Measurements from ENCODE around the gene SHH.

The SHH gene

GRCh38 chr7:155792999-155793560 is 19.2 kb downstream of the SHH start:
- no peak for DNase-seq (ENCODE audit: low read depth, low spot score)
- Histone ChIP-seq H3K27me3 (ENCODE audit: control insufficient read depth, insufficient read depth, low read length) (no peaks in the 10 kb centered on the region; the same call in 1 of the 2 replicates), H3K27ac (ENCODE audit: low read length) (no peak overlapping the region), H3K9me3 (ENCODE audit: control insufficient read depth, insufficient read depth, low read length) (no peaks in the 10 kb centered on the region; the same call in 1 of the 2 replicates), H3K4me3 (ENCODE audit: low read length) (no peak overlapping the region), H3K36me3 (ENCODE audit: control insufficient read depth, insufficient read depth, low read length) (no peaks in the 10 kb centered on the region), H3K4me1 (ENCODE audit: control insufficient read depth, insufficient read depth, low read length) (no peaks in the 10 kb centered on the region)
- 100% methylated on average over 3 of the region's 11 CpGs for WGBS (ENCODE audit: insufficient coverage, insufficient read length)

- DNase-seq (ENCODE audit: low read depth, low spot score) = no peak
- no peak overlapping the region for H3K27ac ChIP-seq (ENCODE audit: low read length)
- no peaks in the 10 kb centered on the region for H3K27me3 ChIP-seq (ENCODE audit: control insufficient read depth, insufficient read depth, low read length)
- no peaks in the 10 kb centered on the region for H3K36me3 ChIP-seq (ENCODE audit: control insufficient read depth, insufficient read depth, low read length)
- WGBS (ENCODE audit: insufficient coverage, insufficient read length) = 96% methylated on average over 5 of the region's 14 CpGs
- no peaks in the 10 kb centered on the region for H3K4me1 ChIP-seq (ENCODE audit: control insufficient read depth, insufficient read depth, low read length)
- H3K4me3 ChIP-seq (ENCODE audit: low read length) = no peak overlapping the region
- no peaks in the 10 kb centered on the region; the same call in 1 of the 2 replicates for H3K9me3 ChIP-seq (ENCODE audit: control insufficient read depth, insufficient read depth, low read length)
These were observed 19.8 kb downstream of the SHH start for GRCh38 chr7:155792315-155792960.

GRCh38 chr7:155791836-155792235 is 20.4 kb downstream of the SHH start:
- Histone ChIP-seq H3K36me3 (ENCODE audit: control insufficient read depth, insufficient read depth, low read length) (no peaks in the 10 kb centered on the region), H3K4me1 (ENCODE audit: control insufficient read depth, insufficient read depth, low read length) (no peaks in the 10 kb centered on the region), H3K27me3 (ENCODE audit: control insufficient read depth, insufficient read depth, low read length) (peaks cover 2% of the 10 kb centered on the region; the same call in 1 of the 2 replicates), H3K27ac (ENCODE audit: low read length) (no peak overlapping the region), H3K9me3 (ENCODE audit: control insufficient read depth, insufficient read depth, low read length) (no peaks in the 10 kb centered on the region; the same call in 1 of the 2 replicates), H3K4me3 (ENCODE audit: low read length) (no peak overlapping the region)
- 97% methylated on average over 4 of the region's 7 CpGs for WGBS (ENCODE audit: insufficient coverage, insufficient read length)
- no peak for DNase-seq (ENCODE audit: low read depth, low spot score)

GRCh38 chr7:155791214-155791737 is 21.0 kb downstream of the SHH start:
- no peak overlapping the region for H3K4me3 ChIP-seq (ENCODE audit: low read length)
- WGBS (ENCODE audit: insufficient coverage, insufficient read length) = no CpG with 5 or more reads among the region's 19 CpGs
- H3K27ac ChIP-seq (ENCODE audit: low read length) = no peak overlapping the region
- no peaks in the 10 kb centered on the region for H3K36me3 ChIP-seq (ENCODE audit: control insufficient read depth, insufficient read depth, low read length)
- no peak for DNase-seq (ENCODE audit: low read depth, low spot score)
- H3K4me1 ChIP-seq (ENCODE audit: control insufficient read depth, insufficient read depth, low read length) = no peaks in the 10 kb centered on the region
- H3K27me3 ChIP-seq (ENCODE audit: control insufficient read depth, insufficient read depth, low read length) = peaks cover 3% of the 10 kb centered on the region; the same call in 1 of the 2 replicates
- no peaks in the 10 kb centered on the region; the same call in 1 of the 2 replicates for H3K9me3 ChIP-seq (ENCODE audit: control insufficient read depth, insufficient read depth, low read length)

GRCh38 chr7:155790666-155791065 is 21.6 kb downstream of the SHH start:
- Histone ChIP-seq H3K27ac (ENCODE audit: low read length) (no peak overlapping the region), H3K27me3 (ENCODE audit: control insufficient read depth, insufficient read depth, low read length) (peaks cover 3% of the 10 kb centered on the region; the same call in 1 of the 2 replicates), H3K4me3 (ENCODE audit: low read length) (no peak overlapping the region), H3K4me1 (ENCODE audit: control insufficient read depth, insufficient read depth, low read length) (no peaks in the 10 kb centered on the region), H3K9me3 (ENCODE audit: control insufficient read depth, insufficient read depth, low read length) (no peaks in the 10 kb centered on the region; the same call in 1 of the 2 replicates), H3K36me3 (ENCODE audit: control insufficient read depth, insufficient read depth, low read length) (no peaks in the 10 kb centered on the region)
- WGBS (ENCODE audit: insufficient coverage, insufficient read length) = no CpG with 5 or more reads among the region's 8 CpGs
- DNase-seq (ENCODE audit: low read depth, low spot score) = no peak

GRCh38 chr7:155789001-155789725 is 23.1 kb downstream of the SHH start:
- DNase-seq (ENCODE audit: low read depth, low spot score) = no peak
- no CpG with 5 or more reads among the region's 29 CpGs for WGBS (ENCODE audit: insufficient coverage, insufficient read length)
- Histone ChIP-seq H3K4me1 (ENCODE audit: control insufficient read depth, insufficient read depth, low read length) (no peaks in the 10 kb centered on the region), H3K4me3 (ENCODE audit: low read length) (no peak overlapping the region), H3K27ac (ENCODE audit: low read length) (no peak overlapping the region), H3K36me3 (ENCODE audit: control insufficient read depth, insufficient read depth, low read length) (no peaks in the 10 kb centered on the region), H3K27me3 (ENCODE audit: control insufficient read depth, insufficient read depth, low read length) (peaks cover 3% of the 10 kb centered on the region; the same call in 1 of the 2 replicates), H3K9me3 (ENCODE audit: control insufficient read depth, insufficient read depth, low read length) (no peaks in the 10 kb centered on the region; the same call in 1 of the 2 replicates)

- Histone ChIP-seq H3K27ac (ENCODE audit: low read length) (no peak overlapping the region), H3K9me3 (ENCODE audit: control insufficient read depth, insufficient read depth, low read length) (no peaks in the 10 kb centered on the region; the same call in 1 of the 2 replicates), H3K4me1 (ENCODE audit: control insufficient read depth, insufficient read depth, low read length) (no peaks in the 10 kb centered on the region), H3K27me3 (ENCODE audit: control insufficient read depth, insufficient read depth, low read length) (peaks cover 3% of the 10 kb centered on the region; the same call in 1 of the 2 replicates), H3K36me3 (ENCODE audit: control insufficient read depth, insufficient read depth, low read length) (no peaks in the 10 kb centered on the region), H3K4me3 (ENCODE audit: low read length) (no peak overlapping the region)
- DNase-seq (ENCODE audit: low read depth, low spot score) = no peak
- WGBS (ENCODE audit: insufficient coverage, insufficient read length) = no CpG with 5 or more reads among the region's 22 CpGs
These were observed 23.7 kb downstream of the SHH start for GRCh38 chr7:155788616-155789000.

GRCh38 chr7:155787171-155787851 is 25.0 kb downstream of the SHH start:
- H3K9me3 ChIP-seq (ENCODE audit: control insufficient read depth, insufficient read depth, low read length) = no peaks in the 10 kb centered on the region
- no peak for DNase-seq (ENCODE audit: low read depth, low spot score)
- WGBS (ENCODE audit: insufficient coverage, insufficient read length) = no CpG with 5 or more reads among the region's 68 CpGs
- H3K27ac ChIP-seq (ENCODE audit: low read length) = no peak overlapping the region
- no peaks in the 10 kb centered on the region for H3K36me3 ChIP-seq (ENCODE audit: control insufficient read depth, insufficient read depth, low read length)
- 0 out of 2 replicates have a peak, but pooled peaks cover under 1% of the 10 kb centered on the region for H3K4me1 ChIP-seq (ENCODE audit: control insufficient read depth, insufficient read depth, low read length)
- peaks cover 3% of the 10 kb centered on the region; the same call in 1 of the 2 replicates for H3K27me3 ChIP-seq (ENCODE audit: control insufficient read depth, insufficient read depth, low read length)
- peak overlapping the region; percentile 56; the same call in 1 of the 2 replicates for H3K4me3 ChIP-seq (ENCODE audit: low read length)

- Histone ChIP-seq H3K27ac (ENCODE audit: low read length) (no peak overlapping the region), H3K36me3 (ENCODE audit: control insufficient read depth, insufficient read depth, low read length) (no peaks in the 10 kb centered on the region)
These were observed 25.8 kb downstream of the SHH start for GRCh38 chr7:155786491-155786890.

GRCh38 chr7:155785536-155785935 is 26.7 kb downstream of the SHH start:
- peaks cover 3% of the 10 kb centered on the region; the same call in 1 of the 2 replicates for H3K27me3 ChIP-seq (ENCODE audit: control insufficient read depth, insufficient read depth, low read length)
- H3K36me3 ChIP-seq (ENCODE audit: control insufficient read depth, insufficient read depth, low read length) = no peaks in the 10 kb centered on the region
- H3K9me3 ChIP-seq (ENCODE audit: control insufficient read depth, insufficient read depth, low read length) = no peaks in the 10 kb centered on the region
- no peak overlapping the region for H3K27ac ChIP-seq (ENCODE audit: low read length)
- no peak for DNase-seq (ENCODE audit: low read depth, low spot score)
- no peak overlapping the region for H3K4me3 ChIP-seq (ENCODE audit: low read length)
- no CpG with 5 or more reads among the region's 10 CpGs for WGBS (ENCODE audit: insufficient coverage, insufficient read length)
- 0 out of 2 replicates have a peak, but pooled peaks cover 1% of the 10 kb centered on the region for H3K4me1 ChIP-seq (ENCODE audit: control insufficient read depth, insufficient read depth, low read length)

More at GRCh38 chr7:155786491-155786890, 25.8 kb downstream of the SHH start:
- DNase-seq (ENCODE audit: low read depth, low spot score) = no peak
- no peaks in the 10 kb centered on the region for H3K9me3 ChIP-seq (ENCODE audit: control insufficient read depth, insufficient read depth, low read length)
- peaks cover 3% of the 10 kb centered on the region; the same call in 1 of the 2 replicates for H3K27me3 ChIP-seq (ENCODE audit: control insufficient read depth, insufficient read depth, low read length)
- H3K4me3 ChIP-seq (ENCODE audit: low read length) = no peak overlapping the region
- WGBS (ENCODE audit: insufficient coverage, insufficient read length) = no CpG with 5 or more reads among the region's 10 CpGs
- 0 out of 2 replicates have a peak, but pooled peaks cover 1% of the 10 kb centered on the region for H3K4me1 ChIP-seq (ENCODE audit: control insufficient read depth, insufficient read depth, low read length)

Data from iPS DF 6.9 (cell line).